BJ (cell line): ENCODE results near the gene RESP18. TPM values are rescaled to one million over a fixed set of nuclear protein-coding genes. Genes with fewer than 3 reads are reported as not detected.
A peak's percentile ranks its signal among the peaks of the same experiment; 100 is the strongest.

Experiments used
- CTCF ChIA-PET: fragments of 350-600 bp; formaldehyde crosslinking; extraction: SDS; loops from one replicate; lab custom pipeline; 2021; ENCODE audit warnings: antibody characterized with exemption, inconsistent platforms; lab: Yijun Ruan, JAX
- POLR2A ChIA-PET: fragments of 300-600 bp; sonication (Branson Sonifier 250); formaldehyde crosslinking; extraction: SDS; loops from one replicate; lab custom pipeline; 2021; ENCODE audit warnings: antibody characterized with exemption; lab: Charles Lee
- DNase-seq: peaks from one replicate; pipeline ENCODE4 v3.0.0-alpha.2; 2011; ENCODE audit warnings: low read depth
- H3K27me3 ChIP-seq: 2 replicates; pipeline ENCODE4 v1.6.0; 2011; ENCODE audit warnings: low read length; ENCODE audit not compliant: control insufficient read depth, insufficient read depth
- H3K36me3 ChIP-seq: 2 replicates; pipeline ENCODE4 v1.5.1; 2011; ENCODE audit warnings: low read length; ENCODE audit not compliant: control insufficient read depth, insufficient read depth
- H3K4me3 ChIP-seq: 2 replicates; pipeline ENCODE4 v1.5.1; 2011; ENCODE audit warnings: low read depth, mild to moderate bottlenecking, control low read depth, low read length
- polyA plus RNA-seq: library from polyadenylated mRNA; depleted of rRNA; stranded (reverse); fragments of >200 nt; gene quantifications from 2 replicates; pipeline ENCODE4 v1.2.3, GENCODE V29; 2011
- TF ChIP-seq, protein P1 (sequence below): IDR thresholded peaks from 2 replicates; pipeline ENCODE4 v1.5.1; 2011; ENCODE audit warnings: low read depth, mild to moderate bottlenecking, control low read depth, inconsistent platforms, low read length, moderate library complexity; ENCODE audit not compliant: insufficient read depth

The RESP18 gene
- polyA plus RNA-seq, 1 experiment = not detected

- POLR2A ChIA-PET = no interaction called here
Observed at GRCh38 chr2:219297766-219298456, 34.6 kb downstream of the RESP18 start.

DNA sequence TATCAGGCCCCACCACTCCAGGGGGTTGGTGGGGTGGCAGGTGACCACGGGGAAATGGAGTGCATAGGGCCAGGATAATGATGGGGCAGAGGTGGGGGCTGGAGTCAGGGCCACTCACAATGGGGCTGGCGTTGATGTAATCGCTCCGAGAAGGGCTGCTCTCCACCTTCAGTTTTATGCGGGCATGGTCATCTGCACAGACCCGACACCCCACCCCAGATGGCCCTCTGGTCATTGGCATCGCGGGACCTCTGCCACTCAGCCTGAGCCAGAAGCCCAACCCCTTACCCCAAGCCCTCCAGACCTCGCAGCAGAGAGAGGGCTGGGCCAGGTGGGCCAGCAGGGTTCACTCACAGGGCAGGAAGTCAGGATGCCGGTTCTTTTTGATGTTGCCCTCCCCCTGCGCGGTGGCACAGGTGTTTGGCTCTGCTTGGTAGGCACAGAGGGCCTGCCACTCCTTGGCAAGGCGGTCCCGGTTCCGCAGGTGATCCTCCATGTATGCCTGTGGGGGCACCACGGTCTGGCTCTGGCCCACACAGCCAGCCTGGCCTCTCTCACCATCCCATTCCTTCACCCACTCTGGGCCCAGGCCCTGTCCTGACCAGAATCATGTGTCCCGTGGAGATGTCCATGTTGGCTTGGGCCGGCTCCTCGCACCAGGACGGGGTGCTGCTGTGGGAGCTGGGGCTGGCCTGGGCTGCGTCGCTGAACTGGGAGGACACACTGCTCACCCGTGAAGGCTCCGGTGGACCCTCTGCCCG is 35.7 kb downstream of the RESP18 start:
- ChIA-PET CTCF (interaction anchor here (1.0 to 20.7 kb wide), 6 partner anchors 16 to 239 kb away, joined by 3 to 403 read pairs (median 34); partner anchors contain the start of genes CNPPD1, DNAJB2, NHEJ1 and SLC23A3), POLR2A (no interaction called here)
- no peak for DNase-seq

More at GRCh38 chr2:219297766-219298456, 34.6 kb downstream of the RESP18 start:
- DNase-seq = no peak
- H3K27me3 ChIP-seq = peaks cover 14% of the 10 kb centered on the region
- TF ChIP-seq, protein P1, sequence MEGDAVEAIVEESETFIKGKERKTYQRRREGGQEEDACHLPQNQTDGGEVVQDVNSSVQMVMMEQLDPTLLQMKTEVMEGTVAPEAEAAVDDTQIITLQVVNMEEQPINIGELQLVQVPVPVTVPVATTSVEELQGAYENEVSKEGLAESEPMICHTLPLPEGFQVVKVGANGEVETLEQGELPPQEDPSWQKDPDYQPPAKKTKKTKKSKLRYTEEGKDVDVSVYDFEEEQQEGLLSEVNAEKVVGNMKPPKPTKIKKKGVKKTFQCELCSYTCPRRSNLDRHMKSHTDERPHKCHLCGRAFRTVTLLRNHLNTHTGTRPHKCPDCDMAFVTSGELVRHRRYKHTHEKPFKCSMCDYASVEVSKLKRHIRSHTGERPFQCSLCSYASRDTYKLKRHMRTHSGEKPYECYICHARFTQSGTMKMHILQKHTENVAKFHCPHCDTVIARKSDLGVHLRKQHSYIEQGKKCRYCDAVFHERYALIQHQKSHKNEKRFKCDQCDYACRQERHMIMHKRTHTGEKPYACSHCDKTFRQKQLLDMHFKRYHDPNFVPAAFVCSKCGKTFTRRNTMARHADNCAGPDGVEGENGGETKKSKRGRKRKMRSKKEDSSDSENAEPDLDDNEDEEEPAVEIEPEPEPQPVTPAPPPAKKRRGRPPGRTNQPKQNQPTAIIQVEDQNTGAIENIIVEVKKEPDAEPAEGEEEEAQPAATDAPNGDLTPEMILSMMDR = 0 out of 2 replicates have a peak, but pooled peaks have one; percentile 21
- no peak overlapping the region for H3K4me3 ChIP-seq
- CTCF ChIA-PET = interaction anchor here (0.7 to 20.7 kb wide), 14 partner anchors 16 to 240 kb away, joined by 3 to 403 read pairs (median 4); partner anchors contain the start of genes ANKZF1, ATG9A, CNPPD1 and DNAJB2
- H3K36me3 ChIP-seq = no peaks in the 10 kb centered on the region

DNA sequence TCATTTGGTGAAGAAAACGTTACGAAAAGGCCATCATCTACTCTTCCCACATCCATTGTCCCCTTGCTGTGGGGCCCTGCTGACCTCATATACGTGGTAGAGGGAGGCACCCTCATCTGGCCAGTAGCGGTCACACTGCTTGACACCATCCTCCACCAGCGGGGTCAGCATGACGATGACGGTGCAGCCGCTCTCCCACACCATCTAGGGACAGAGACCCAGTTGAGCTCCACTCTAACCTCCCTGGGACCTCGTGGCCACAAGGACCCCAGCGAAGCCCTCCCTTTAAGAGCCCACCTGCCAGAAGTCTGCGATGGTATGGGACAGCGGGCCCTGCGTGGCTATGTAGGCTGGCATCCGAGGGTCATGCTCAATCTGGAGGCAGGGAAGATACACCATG is 36.4 kb downstream of the RESP18 start:
- TF ChIP-seq, protein P1 = no peak

More for the DNA sequence above, 35.7 kb downstream of the RESP18 start:
- Histone ChIP-seq H3K4me3 (no peak overlapping the region), H3K36me3 (no peaks in the 10 kb centered on the region), H3K27me3 (peaks cover 14% of the 10 kb centered on the region)
- TF ChIP-seq, protein P1 = no peak

GRCh38 chr2:219294356-219295351 is 37.9 kb downstream of the RESP18 start:
- DNase-seq = no peak
- ChIA-PET POLR2A (interaction anchor here (0.7 kb wide), 1 partner anchor 418 kb away, joined by 3 read pairs; no protein-coding TSS in a partner anchor), CTCF (interaction anchor here (0.6 to 20.7 kb wide), 60 partner anchors 8 to 315 kb away, joined by 3 to 403 read pairs (median 5); partner anchors contain the start of genes ABCB6, ANKZF1, ATG9A and CNPPD1)
- H3K36me3 ChIP-seq = no peaks in the 10 kb centered on the region
- H3K4me3 ChIP-seq = peak overlapping the region; percentile 41
- peaks cover 1% of the 10 kb centered on the region; the same call in 1 of the 2 replicates for H3K27me3 ChIP-seq
- TF ChIP-seq, protein P1 = peak; percentile 92

More for the DNA sequence above, 36.4 kb downstream of the RESP18 start:
- Histone ChIP-seq H3K4me3 (no peak overlapping the region), H3K36me3 (no peaks in the 10 kb centered on the region), H3K27me3 (peaks cover 11% of the 10 kb centered on the region)
- CTCF ChIA-PET = interaction anchor here (0.7 to 20.7 kb wide), 16 partner anchors 15 to 202 kb away, joined by 3 to 403 read pairs (median 17); partner anchors contain the start of genes ANKZF1, ATG9A, CNPPD1 and DNAJB2
- POLR2A ChIA-PET = no interaction called here
- no peak for DNase-seq
